SU-DHL-6 (cell line): ENCODE data around the gene GBA2.

Source experiments
- EZH2phosphoT487 ChIP-seq: fragments of 200-600 bp; sonication (generic), shearing (Covaris generic); conservative IDR thresholded peaks from 2 replicates; pipeline ENCODE4 v1.6.1; 2018; ENCODE audit warnings: mild to moderate bottlenecking, antibody characterized with exemption, low read length, moderate library complexity, mixed read lengths
- TF ChIP-seq, protein P1 (sequence below): fragments of 200-600 bp; sonication (generic); IDR thresholded peaks from one replicate; pipeline ENCODE4 v1.5.1; 2017; ENCODE audit warnings: antibody characterized with exemption, mild to moderate bottlenecking, low read length, moderate library complexity; ENCODE audit not compliant: insufficient read depth, poor library complexity, severe bottlenecking

DNA sequence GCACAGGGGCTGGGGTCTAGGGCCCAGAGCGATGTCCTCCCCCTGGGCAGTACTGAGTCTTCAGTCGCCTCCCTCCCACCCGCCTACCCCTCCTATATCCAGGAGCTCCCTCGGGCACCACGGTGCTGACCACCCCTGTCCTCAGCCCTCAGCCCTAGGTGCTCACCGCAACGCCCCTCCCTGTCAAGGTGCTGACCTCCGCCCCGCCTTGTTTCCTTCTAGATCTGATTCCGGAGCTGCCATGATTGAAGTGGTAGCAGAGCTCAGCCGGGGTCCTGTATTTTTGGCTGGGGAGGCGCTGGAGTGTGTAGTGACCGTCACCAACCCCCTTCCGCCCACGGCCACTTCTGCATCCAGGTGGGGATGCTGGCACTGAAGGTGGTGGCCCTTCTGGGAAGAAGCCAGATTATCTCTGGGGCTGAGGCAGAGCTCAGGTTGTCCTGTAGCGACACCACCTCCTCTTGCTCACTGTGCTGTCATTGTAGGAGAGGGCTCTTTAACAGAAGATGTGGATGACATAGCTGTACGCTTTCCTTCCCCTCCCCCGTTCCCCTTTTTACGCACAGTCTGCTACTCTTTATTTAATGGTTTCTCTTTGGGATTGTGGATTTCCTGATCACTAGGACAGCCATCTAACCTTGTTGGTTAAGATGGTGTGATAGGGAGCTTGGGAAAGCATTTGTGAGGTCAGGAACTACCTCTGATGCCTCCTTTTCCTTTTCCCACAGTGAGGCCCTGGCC is 657 bp upstream of the GBA2 start:
- TF ChIP-seq EZH2phosphoT487 = no peak
- TF ChIP-seq, protein P1, sequence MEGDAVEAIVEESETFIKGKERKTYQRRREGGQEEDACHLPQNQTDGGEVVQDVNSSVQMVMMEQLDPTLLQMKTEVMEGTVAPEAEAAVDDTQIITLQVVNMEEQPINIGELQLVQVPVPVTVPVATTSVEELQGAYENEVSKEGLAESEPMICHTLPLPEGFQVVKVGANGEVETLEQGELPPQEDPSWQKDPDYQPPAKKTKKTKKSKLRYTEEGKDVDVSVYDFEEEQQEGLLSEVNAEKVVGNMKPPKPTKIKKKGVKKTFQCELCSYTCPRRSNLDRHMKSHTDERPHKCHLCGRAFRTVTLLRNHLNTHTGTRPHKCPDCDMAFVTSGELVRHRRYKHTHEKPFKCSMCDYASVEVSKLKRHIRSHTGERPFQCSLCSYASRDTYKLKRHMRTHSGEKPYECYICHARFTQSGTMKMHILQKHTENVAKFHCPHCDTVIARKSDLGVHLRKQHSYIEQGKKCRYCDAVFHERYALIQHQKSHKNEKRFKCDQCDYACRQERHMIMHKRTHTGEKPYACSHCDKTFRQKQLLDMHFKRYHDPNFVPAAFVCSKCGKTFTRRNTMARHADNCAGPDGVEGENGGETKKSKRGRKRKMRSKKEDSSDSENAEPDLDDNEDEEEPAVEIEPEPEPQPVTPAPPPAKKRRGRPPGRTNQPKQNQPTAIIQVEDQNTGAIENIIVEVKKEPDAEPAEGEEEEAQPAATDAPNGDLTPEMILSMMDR = no peak
